ENCODE results near the gene HIPK2.

The HIPK2 gene

GRCh38 chr7:139752604-139753003 lies 25.2 kb downstream of the HIPK2 start:
- DNase-seq (ENCODE audit: low read depth, low spot score), result no peak

GRCh38 chr7:139752148-139752547 lies 25.6 kb downstream of the HIPK2 start:
- no peak for DNase-seq (ENCODE audit: low read depth, low spot score)

- DNase-seq (ENCODE audit: low read depth, low spot score), result no peak
Observed at GRCh38 chr7:139750459-139751095, 27.2 kb downstream of the HIPK2 start.

GRCh38 chr7:139749545-139749944 lies 28.3 kb downstream of the HIPK2 start:
- DNase-seq (ENCODE audit: low read depth, low spot score), result no peak

GRCh38 chr7:139748941-139749340 lies 28.9 kb downstream of the HIPK2 start:
- DNase-seq (ENCODE audit: low read depth, low spot score), result no peak

- DNase-seq (ENCODE audit: low read depth, low spot score), result no peak
Observed at GRCh38 chr7:139748373-139748765, 29.4 kb downstream of the HIPK2 start.

- DNase-seq (ENCODE audit: low read depth, low spot score), result no peak
Observed at GRCh38 chr7:139747662-139748372, 30.0 kb downstream of the HIPK2 start.

- no peak for DNase-seq (ENCODE audit: low read depth, low spot score)
Observed at GRCh38 chr7:139746652-139747051, 31.1 kb downstream of the HIPK2 start.

GRCh38 chr7:139745678-139746143 lies 32.1 kb downstream of the HIPK2 start:
- DNase-seq (ENCODE audit: low read depth, low spot score), result no peak

GRCh38 chr7:139744768-139745677 lies 32.8 kb downstream of the HIPK2 start:
- no peak for DNase-seq (ENCODE audit: low read depth, low spot score)

- DNase-seq (ENCODE audit: low read depth, low spot score), result no peak
Observed at GRCh38 chr7:139743967-139744767, 33.6 kb downstream of the HIPK2 start.

- no peak for DNase-seq (ENCODE audit: low read depth, low spot score)
Observed at GRCh38 chr7:139743267-139743966, 34.4 kb downstream of the HIPK2 start.

- no peak for DNase-seq (ENCODE audit: low read depth, low spot score)
Observed at GRCh38 chr7:139741789-139742344, 35.9 kb downstream of the HIPK2 start.

- no peak for DNase-seq (ENCODE audit: low read depth, low spot score)
Observed at GRCh38 chr7:139741239-139741638, 36.6 kb downstream of the HIPK2 start.

- DNase-seq (ENCODE audit: low read depth, low spot score), result no peak
Observed at GRCh38 chr7:139739863-139740597, 37.8 kb downstream of the HIPK2 start.

GRCh38 chr7:139738772-139739171 lies 39.0 kb downstream of the HIPK2 start:
- DNase-seq (ENCODE audit: low read depth, low spot score), result no peak

GRCh38 chr7:139738101-139738489 lies 39.7 kb downstream of the HIPK2 start:
- no peak for DNase-seq (ENCODE audit: low read depth, low spot score)

GRCh38 chr7:139737221-139738100 lies 40.3 kb downstream of the HIPK2 start:
- DNase-seq (ENCODE audit: low read depth, low spot score), result no peak
